HepG2 (cell line): ENCODE data around the gene CAPN9. TPM values are rescaled to one million over a fixed set of nuclear protein-coding genes. Genes with fewer than 3 reads are reported as not detected.

Experiments used
- ATAC-seq: fragments of 200-7000 bp; cut with Tn5 transposase; 3 replicates; pipeline ENCODE4 v1.9.1; 2020; ENCODE audit warnings: mild to moderate bottlenecking, moderate library complexity
- BruUV-seq: library from RNA; stranded (reverse); fragments of 400-500 nt; replicated peaks from 2 replicates; lab custom pipeline; 2021; lab: Mats Ljungman, UMichigan
- CTCF ChIA-PET: fragments of 300-600 bp; formaldehyde crosslinking; extraction: SDS; loops from one replicate; lab custom pipeline; 2021; ENCODE audit warnings: low total read pairs, inconsistent platforms, low intra/inter-chr PET ratio; lab: Yijun Ruan, JAX
- POLR2A ChIA-PET: fragments of 350-600 bp; sonication (Branson Sonifier 250); formaldehyde crosslinking; loops from one replicate; lab custom pipeline; 2020; ENCODE audit warnings: antibody characterized with exemption, inconsistent platforms; lab: Yijun Ruan, JAX
- DNase-seq: peaks from one replicate; pipeline ENCODE4 v3.0.0-alpha.2; 2015; ENCODE audit warnings: low spot score
- FAIRE-seq: peaks from 3 replicates; lab custom pipeline; 2011; peaks lifted over from hg19 to GRCh38; lab: Jason Lieb, UNC
- H2AFZ ChIP-seq: one replicate; pipeline ENCODE4 v1.6.1; 2011; ENCODE audit warnings: low read length, inconsistent platforms
- H3K27ac ChIP-seq: fragments of 300-600 bp; 3 replicates; pipeline ENCODE4 v1.8.0; 2011; ENCODE audit warnings: mixed run types, mild to moderate bottlenecking, mixed read lengths, low read length, inconsistent platforms; ENCODE audit not compliant: insufficient read depth; ENCODE audit errors: extremely low read length
- H3K27me3 ChIP-seq, 2 experiments: fragments of 200-600 bp in 1 of 2; 2 replicates in 1 of 2; 3 replicates in 1 of 2; pipeline versions ENCODE4 v1.6.0 to v1.8.0; 2011; ENCODE audit warnings: low read length in 2 of 2, mild to moderate bottlenecking in 2 of 2, moderate library complexity in 2 of 2, inconsistent platforms in 1 of 2; ENCODE audit not compliant: insufficient read depth in 2 of 2, control insufficient read depth in 1 of 2
- H3K36me3 ChIP-seq, 2 experiments: fragments of 200-600 bp in 1 of 2; replicated peaks in 1 of 2; 2 replicates in 1 of 2; 3 replicates in 1 of 2; pipeline versions ENCODE4 v1.5.1 to v1.8.0; 2011; ENCODE audit warnings: low read length in 2 of 2, inconsistent platforms in 1 of 2; ENCODE audit not compliant: insufficient read depth in 2 of 2, control insufficient read depth in 1 of 2
- H3K4me1 ChIP-seq: 2 replicates; pipeline ENCODE4 v1.5.1; 2012; ENCODE audit warnings: low read length, inconsistent platforms; ENCODE audit not compliant: insufficient read depth
- H3K4me2 ChIP-seq: 2 replicates; pipeline ENCODE4 v1.6.0; 2011; ENCODE audit warnings: low read depth, low read length, inconsistent platforms
- H3K4me3 ChIP-seq, 3 experiments: fragments of 200-600 bp in 1 of 3; sonication (generic), shearing (Covaris generic) in 1 of 3; replicated peaks in 1 of 3; 2 replicates each; pipeline ENCODE4 v1.5.1; 2011 to 2016; ENCODE audit warnings: low read length in 3 of 3, inconsistent platforms in 2 of 3, low read depth in 2 of 3, mild to moderate bottlenecking in 2 of 3, control low read depth in 1 of 3, mixed read lengths in 1 of 3; ENCODE audit not compliant: insufficient read depth in 1 of 3
- H3K79me2 ChIP-seq: one replicate; pipeline ENCODE4 v1.6.1; 2011; ENCODE audit warnings: low read length, inconsistent platforms; ENCODE audit not compliant: insufficient read depth
- H3K9ac ChIP-seq: 2 replicates; pipeline ENCODE4 v1.6.0; 2011; ENCODE audit warnings: mild to moderate bottlenecking, low read depth, low read length, inconsistent platforms; ENCODE audit not compliant: insufficient read depth
- H3K9me3 ChIP-seq: 2 replicates; pipeline ENCODE4 v1.5.1; 2012; ENCODE audit warnings: mild to moderate bottlenecking, low read length
- H4K20me1 ChIP-seq: 2 replicates; pipeline ENCODE4 v1.6.0; 2011; ENCODE audit warnings: inconsistent platforms, mild to moderate bottlenecking, low read length, moderate library complexity; ENCODE audit not compliant: insufficient read depth
- HMG20B ChIP-seq: conservative IDR thresholded peaks from 2 replicates; pipeline ENCODE4 v1.6.1; 2016; ENCODE audit warnings: missing genetic modification reagents, missing compliant biosample characterization
- KLF13 ChIP-seq: sonication (generic); formaldehyde crosslinking; IDR thresholded peaks from 2 replicates; pipeline ENCODE4 v1.4.0; 2020; ENCODE audit warnings: mild to moderate bottlenecking, missing genetic modification reagents
- MAFK ChIP-seq, 2 experiments: IDR thresholded peaks in 1 of 2; conservative IDR thresholded peaks in 1 of 2; 2 replicates each; pipeline ENCODE4 v1.6.1; 2011; ENCODE audit warnings: improper control_type of control experiment in 2 of 2, low read length in 2 of 2
- NCOA5 ChIP-seq: sonication (generic); formaldehyde crosslinking; IDR thresholded peaks from 2 replicates; pipeline ENCODE4 v1.4.0; 2020; ENCODE audit warnings: missing genetic modification reagents
- PAWR ChIP-seq: sonication (generic); formaldehyde crosslinking; IDR thresholded peaks from 2 replicates; pipeline ENCODE4 v1.4.0; 2020; ENCODE audit warnings: missing genetic modification reagents, mild to moderate bottlenecking, borderline replicate concordance
- POLR2AphosphoS5 ChIP-seq: IDR thresholded peaks from 2 replicates; pipeline ENCODE4 v1.6.1; 2012; ENCODE audit warnings: low read depth, low read length
- REPIN1 ChIP-seq: sonication (generic); formaldehyde crosslinking; IDR thresholded peaks from 2 replicates; pipeline ENCODE4 v1.8.0; 2022; ENCODE audit warnings: missing genetic modification reagents, low read depth, mild to moderate bottlenecking, borderline replicate concordance
- THAP9 ChIP-seq: sonication (generic); formaldehyde crosslinking; IDR thresholded peaks from 2 replicates; pipeline ENCODE4; 2020; ENCODE audit warnings: missing genetic modification reagents, mild to moderate bottlenecking, borderline replicate concordance
- ZNF10 ChIP-seq: sonication (generic); formaldehyde crosslinking; IDR thresholded peaks from 2 replicates; pipeline ENCODE4 v1.4.0; 2020; ENCODE audit warnings: mild to moderate bottlenecking, low read depth, missing genetic modification reagents, borderline replicate concordance
- ZNF282 ChIP-seq: fragments of 450-650 bp; IDR thresholded peaks from 2 replicates; pipeline ENCODE4 v1.6.1; 2018; ENCODE audit not compliant: partially characterized antibody
- ZNF432 ChIP-seq: sonication (generic); formaldehyde crosslinking; IDR thresholded peaks from 2 replicates; pipeline ENCODE4 v1.5.0; 2020; ENCODE audit warnings: missing genetic modification reagents, mild to moderate bottlenecking, borderline replicate concordance
- ZNF451 ChIP-seq: sonication (generic); formaldehyde crosslinking; IDR thresholded peaks from 2 replicates; pipeline ENCODE4 v1.5.0; 2020; ENCODE audit warnings: mild to moderate bottlenecking, missing genetic modification reagents
- ZNF749 ChIP-seq: sonication (generic); formaldehyde crosslinking; IDR thresholded peaks from 2 replicates; pipeline ENCODE4 v1.8.0; 2022; ENCODE audit warnings: mild to moderate bottlenecking, missing genetic modification reagents, moderate library complexity, borderline replicate concordance
- WGBS: methylation state at CpG from one replicate; pipeline ENCODE4 v1.1.6; 2017; ENCODE audit warnings: low lambda C conversion rate; 5-methylcytosine and 5-hydroxymethylcytosine counted together
- in situ Hi-C: cut with HindIII; loops from 2 replicates; pipeline ENCODE4 v1.10.0; 2017; ENCODE audit warnings: low pct_unique_long_range_greater_than_20kb; ENCODE audit not compliant: extremely low pct_ligation_motif_present
- intact Hi-C: fragments of 100-400 bp; cut with micrococcal nuclease; formaldehyde crosslinking; loops from one replicate; pipeline ENCODE4 v1.10.0; 2022; ENCODE audit not compliant: unreplicated experiment
- polyA plus RNA-seq, 8 experiments: library from polyadenylated mRNA; depleted of rRNA in 3 of 8; stranded (reverse) in 7 of 8; unstranded in 1 of 8; fragments of >200 nt; fragmentation: Illumina TruSeq in 4 of 8; extraction: Trizol in 4 of 8; gene quantifications; 2 replicates each; pipeline versions ENCODE4 v1.2.1 to v1.2.3, GENCODE V29; 2011 to 2016; ENCODE audit warnings: low read depth in 4 of 8, missing spikeins in 1 of 8, mixed read lengths in 1 of 8; ENCODE audit not compliant: insufficient read depth in 1 of 8
- total RNA-seq, 5 experiments: library from RNA; depleted of rRNA; stranded (reverse); fragments of >200 nt; fragmentation: Illumina TruSeq; extraction: Trizol; gene quantifications; 2 replicates each; pipeline ENCODE4 v1.2.3, GENCODE V29; 2016; ENCODE audit warnings: low read depth in 1 of 5
- TF ChIP-seq, protein P1 (sequence below): sonication (generic); formaldehyde crosslinking; IDR thresholded peaks from 2 replicates; pipeline ENCODE4 v1.5.1; 2020; ENCODE audit warnings: mild to moderate bottlenecking, missing genetic modification reagents, moderate library complexity

Gene CAPN9
- total and polyA plus RNA-seq, 2 of the 13 experiments (the other 11 are each of a cell fraction or from before 2014, with no cell fraction given): 0.04 to 0.31 TPM

GRCh38 chr1:230706020-230706699 is 41.0 kb upstream of the CAPN9 start (continued):
- TF ChIP-seq KLF13 (CRISPR knock-in tag) (no peak), ZNF10 (CRISPR knock-in tag) (no peak)
- TF ChIP-seq, protein P1, sequence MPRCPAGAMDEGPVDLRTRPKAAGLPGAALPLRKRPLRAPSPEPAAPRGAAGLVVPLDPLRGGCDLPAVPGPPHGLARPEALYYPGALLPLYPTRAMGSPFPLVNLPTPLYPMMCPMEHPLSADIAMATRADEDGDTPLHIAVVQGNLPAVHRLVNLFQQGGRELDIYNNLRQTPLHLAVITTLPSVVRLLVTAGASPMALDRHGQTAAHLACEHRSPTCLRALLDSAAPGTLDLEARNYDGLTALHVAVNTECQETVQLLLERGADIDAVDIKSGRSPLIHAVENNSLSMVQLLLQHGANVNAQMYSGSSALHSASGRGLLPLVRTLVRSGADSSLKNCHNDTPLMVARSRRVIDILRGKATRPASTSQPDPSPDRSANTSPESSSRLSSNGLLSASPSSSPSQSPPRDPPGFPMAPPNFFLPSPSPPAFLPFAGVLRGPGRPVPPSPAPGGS (CRISPR knock-in tag): no peak

DNA sequence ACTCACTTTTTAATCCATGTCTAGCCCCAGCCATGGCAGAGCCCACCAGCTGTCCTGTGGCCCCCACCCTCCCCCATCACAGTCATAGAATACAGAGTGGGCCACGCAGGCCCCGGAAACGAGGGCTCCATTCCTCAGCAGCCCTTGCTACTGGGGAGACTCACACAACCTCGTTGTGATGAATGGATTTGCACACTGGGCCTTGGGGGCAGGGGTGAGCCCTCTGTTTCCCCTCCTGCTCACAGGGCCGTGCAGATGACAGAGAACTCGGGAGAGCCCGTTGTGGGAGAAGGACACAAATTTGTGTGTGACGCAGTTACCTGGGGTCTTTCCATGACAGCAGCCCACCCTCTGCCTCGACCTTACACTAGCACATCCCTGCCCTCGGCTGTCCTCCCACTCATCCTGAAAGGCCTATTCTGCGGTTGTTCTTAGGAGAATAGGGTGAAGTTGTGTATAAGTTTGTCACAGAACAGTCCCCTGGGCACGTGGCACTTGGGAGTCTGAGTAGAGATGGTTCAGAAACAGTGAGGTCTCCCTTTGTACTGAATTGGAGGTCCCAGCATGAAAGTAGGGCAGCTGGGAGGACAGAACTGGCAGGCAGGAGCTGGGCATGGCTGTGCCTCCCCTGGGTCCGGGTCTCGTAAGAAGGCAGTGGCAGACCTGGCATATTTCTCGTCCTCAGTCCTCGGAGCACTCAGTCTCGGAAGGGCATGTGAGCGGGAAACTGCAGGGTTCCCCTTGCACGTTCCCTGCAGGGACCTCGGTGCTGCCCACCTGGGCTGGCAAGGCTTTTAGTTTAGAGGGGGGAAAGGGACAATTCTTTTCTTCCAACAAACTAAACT is 40.1 kb upstream of the CAPN9 start:
- no peak for FAIRE-seq
- Histone ChIP-seq H3K79me2 (peaks cover 68% of the 10 kb centered on the region), H3K4me3 (peak overlapping the region; percentile 20 to 92 (median 41)), H3K4me1 (peaks cover 100% of the 10 kb centered on the region), H2AFZ (no peak overlapping the region), H3K4me2 (peak overlapping the region; percentile 97), H3K27me3 (no peaks in the 10 kb centered on the region), H3K9me3 (no peaks in the 10 kb centered on the region), H3K9ac (peak overlapping the region; percentile 56), H4K20me1 (peaks cover 89% of the 10 kb centered on the region), H3K27ac (peak overlapping the region; percentile 93), H3K36me3 (peaks cover 32 to 63% of the 10 kb centered on the region in 2 experiments)
- ChIA-PET CTCF (no interaction called here), POLR2A (interaction anchor here (1.8 to 2.0 kb wide), 2 partner anchors 21 to 46 kb away, joined by 15 to 25 read pairs; no protein-coding TSS in a partner anchor)
- intact Hi-C loops (no loop called here), in situ Hi-C loops (no loop called here)
- BruUV-seq: no TSS peak
- DNase-seq: no peak
- ATAC-seq: no peak
- 60% methylated on average over 8 of the region's 20 CpGs for WGBS
- no peak for TF ChIP-seq ZNF282
- peak; percentile 11; the same call in 1 of the 2 replicates for TF ChIP-seq POLR2AphosphoS5
- TF ChIP-seq THAP9 (CRISPR knock-in tag): 0 out of 2 replicates have a peak, but pooled peaks have one; percentile 26
- TF ChIP-seq ZNF749: no peak
- no peak for TF ChIP-seq HMG20B (CRISPR knock-in tag)
- TF ChIP-seq REPIN1: 0 out of 2 replicates have a peak, but pooled peaks have one; percentile 19
- TF ChIP-seq PAWR (CRISPR knock-in tag): no peak
- TF ChIP-seq NCOA5 (CRISPR knock-in tag): 0 out of 2 replicates have a peak, but pooled peaks have one; percentile 60
- TF ChIP-seq MAFK (conservative IDR thresholded peaks at IDR 0.05 in 1 of 2, IDR thresholded peaks at IDR 0.05 in 1 of 2; ENCODE audit: low read length in 2 of 2): no peak
- no peak for TF ChIP-seq ZNF451 (CRISPR knock-in tag)
- no peak for TF ChIP-seq ZNF432 (CRISPR knock-in tag)
